Measurements from ENCODE around the gene DLX6.

Gene DLX6

GRCh38 chr7:97011536-97012364, 6.4 kb downstream of the DLX6 start:
- DNase-seq, result no peak

GRCh38 chr7:97012365-97013133, 7.2 kb downstream of the DLX6 start:
- no peak for DNase-seq

DNA sequence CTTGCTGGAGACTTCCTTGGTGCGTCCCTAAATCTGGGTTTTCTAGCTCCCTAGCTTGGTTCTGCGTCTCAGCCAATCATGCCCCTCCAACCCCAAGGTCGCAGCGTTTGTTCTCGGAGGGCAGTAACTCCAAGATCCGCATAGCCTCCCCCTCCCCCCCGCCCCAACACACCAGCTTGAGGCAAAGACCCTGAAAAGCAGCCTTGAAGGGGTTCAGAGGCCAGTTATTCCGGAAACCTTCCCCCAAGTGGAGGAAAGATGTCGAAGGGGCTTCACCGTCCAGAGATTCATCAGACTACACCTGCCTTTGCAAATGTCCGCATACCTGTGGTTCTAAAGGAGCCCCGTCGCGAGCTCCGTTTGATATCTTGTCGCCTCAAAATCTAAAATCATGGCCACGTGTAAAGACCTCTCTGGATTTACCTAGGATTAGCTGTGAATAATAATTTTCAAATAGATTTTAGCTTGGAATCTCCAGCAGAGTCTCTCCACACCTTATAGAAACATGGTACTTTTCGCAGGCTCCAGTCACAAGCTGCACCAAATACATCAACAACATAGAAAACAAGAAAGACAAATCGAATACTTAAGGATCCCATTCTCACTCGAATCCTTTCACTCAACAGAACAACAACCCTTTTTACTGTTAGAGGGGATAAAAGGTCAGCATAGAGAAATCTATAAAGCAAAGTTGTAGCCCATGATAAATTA, 7.9 kb downstream of the DLX6 start:
- no peak for DNase-seq

DNA sequence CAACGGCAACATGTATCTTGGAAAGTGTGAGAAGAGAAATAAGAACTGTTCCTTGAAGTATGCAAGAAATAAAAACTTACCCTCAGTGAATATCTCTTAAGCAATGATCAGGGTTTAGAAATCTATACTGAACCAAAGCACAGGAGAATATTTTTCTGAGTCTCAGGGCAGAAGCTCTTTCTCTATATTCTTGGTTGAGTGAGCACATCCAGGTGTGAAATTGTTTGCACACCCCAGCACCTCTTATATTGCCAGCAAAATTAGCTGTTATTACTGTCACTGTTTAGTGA, 8.4 kb downstream of the DLX6 start:
- DNase-seq, result no peak

DNA sequence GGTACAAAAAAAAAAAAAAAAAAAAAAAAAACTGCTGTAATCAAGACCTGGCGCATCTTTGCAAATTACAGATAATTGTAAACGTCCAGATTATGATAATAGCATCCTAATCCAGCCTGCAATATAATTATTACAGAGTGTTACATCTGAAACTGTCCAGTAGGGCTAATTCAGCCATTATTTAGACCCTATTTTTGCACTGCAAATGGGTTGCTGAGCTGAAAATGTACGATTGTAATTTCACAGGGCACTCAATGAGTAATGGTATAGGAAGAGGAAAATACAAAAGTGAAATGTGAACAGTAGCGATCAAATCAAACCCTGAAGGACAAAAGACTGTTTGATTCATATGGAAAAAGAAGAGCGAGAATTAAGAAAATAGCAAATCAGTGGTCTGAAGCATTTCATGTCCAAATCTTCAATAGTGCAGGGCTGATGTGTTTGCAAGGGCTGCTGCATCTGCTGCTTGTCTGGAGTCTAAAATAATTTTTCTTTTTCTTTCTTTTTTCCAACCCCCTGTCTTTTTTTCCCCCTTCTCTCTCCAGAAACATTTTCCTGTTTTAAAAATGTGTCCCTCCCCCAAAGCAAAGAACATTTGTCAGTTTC, 8.9 kb downstream of the DLX6 start:
- DNase-seq, result no peak

- no peak for DNase-seq
These were observed 9.9 kb downstream of the DLX6 start for GRCh38 chr7:97015279-97015678.

GRCh38 chr7:97015756-97016380, 10.5 kb downstream of the DLX6 start:
- DNase-seq, result no peak

DNA sequence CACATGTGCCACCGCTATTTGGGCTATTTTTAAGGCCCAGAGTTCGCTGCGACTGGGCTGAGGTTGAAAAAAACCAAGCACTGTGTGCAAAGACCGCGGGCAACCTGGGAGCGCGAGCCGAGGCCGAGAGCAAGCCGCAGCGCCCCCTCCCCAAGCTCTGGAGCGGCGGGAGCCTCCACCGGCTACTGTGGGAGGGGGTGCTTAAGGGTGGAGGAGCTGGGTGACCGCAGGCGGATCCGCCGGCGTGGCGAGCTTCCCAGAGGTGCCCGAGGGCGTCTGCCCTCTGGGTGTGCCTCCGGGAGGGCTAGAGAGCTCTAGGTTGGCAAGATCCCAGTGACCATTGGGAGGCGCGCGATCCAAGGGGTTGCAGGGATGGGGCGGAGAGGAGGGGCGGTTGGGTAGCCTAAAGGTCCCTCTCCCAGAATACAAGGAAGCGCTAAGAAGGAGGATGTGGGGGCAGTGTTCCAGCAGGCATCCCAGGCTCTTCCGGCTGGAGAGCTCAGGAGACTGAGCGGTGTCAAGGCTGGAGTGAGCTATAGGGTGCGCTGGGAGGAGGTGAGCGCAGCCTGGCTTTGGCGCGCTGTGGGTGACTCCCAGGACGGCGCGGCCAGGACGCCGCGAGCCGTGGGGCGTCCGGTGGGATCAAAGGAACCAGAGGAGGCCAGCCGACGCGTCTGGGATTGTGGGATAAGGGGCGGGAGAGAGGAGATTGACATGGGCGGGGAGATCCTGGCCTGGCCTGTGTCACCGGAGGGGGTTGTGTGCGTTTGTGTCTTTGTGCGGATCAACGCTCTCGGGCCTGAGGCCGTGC, 11.2 kb downstream of the DLX6 start:
- no peak for DNase-seq

DNA sequence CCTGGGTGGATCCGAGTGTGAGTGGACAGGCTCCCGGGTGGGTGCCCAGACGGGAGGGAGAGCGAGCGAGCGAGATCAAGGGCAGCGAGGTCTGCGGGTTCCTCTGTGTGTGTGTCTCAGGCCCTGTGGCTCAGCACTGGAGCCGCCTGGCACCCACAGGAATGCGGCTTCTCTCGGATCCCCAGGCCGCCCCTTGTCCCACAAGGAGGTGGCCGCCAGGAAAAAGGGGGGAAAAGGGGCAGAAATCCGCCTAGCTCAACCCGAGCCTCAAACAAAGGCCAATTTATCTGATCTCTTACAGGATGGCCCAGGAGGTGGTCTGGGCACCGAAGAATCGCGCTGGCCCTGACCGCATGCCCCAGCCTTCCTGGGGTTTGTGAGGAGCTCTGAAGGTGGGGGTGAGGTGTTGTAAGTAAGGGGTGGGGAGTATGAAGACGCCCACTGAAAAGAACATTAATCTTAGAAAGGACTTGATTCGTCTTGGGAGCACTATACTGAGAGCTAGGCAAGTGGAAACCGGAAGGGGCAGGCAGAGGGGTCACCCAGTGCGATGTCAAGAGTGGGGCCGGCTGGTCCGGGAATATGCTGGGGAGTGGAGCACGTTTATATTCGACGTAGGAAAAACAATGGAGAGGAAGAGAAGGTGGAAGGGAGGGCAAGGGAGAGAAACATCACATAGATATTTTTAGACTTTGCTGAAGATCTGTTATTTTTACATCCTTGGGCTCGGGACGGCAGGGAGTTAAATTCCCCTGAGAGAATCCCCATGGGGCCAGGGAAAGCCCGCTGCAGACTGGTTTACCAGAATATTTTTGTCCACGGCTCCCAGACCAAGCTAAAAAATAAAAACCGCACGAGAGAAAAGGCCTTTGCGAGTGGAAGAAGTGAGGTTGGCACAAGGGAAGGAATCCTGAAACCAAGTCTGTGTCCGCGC, 12.1 kb downstream of the DLX6 start:
- no peak for DNase-seq

GRCh38 chr7:97018126-97018601, 12.8 kb downstream of the DLX6 start:
- DNase-seq, result no peak

GRCh38 chr7:97018791-97019531, 13.6 kb downstream of the DLX6 start:
- DNase-seq, result no peak

GRCh38 chr7:97019710-97020225, 14.4 kb downstream of the DLX6 start:
- DNase-seq, result no peak

DNA sequence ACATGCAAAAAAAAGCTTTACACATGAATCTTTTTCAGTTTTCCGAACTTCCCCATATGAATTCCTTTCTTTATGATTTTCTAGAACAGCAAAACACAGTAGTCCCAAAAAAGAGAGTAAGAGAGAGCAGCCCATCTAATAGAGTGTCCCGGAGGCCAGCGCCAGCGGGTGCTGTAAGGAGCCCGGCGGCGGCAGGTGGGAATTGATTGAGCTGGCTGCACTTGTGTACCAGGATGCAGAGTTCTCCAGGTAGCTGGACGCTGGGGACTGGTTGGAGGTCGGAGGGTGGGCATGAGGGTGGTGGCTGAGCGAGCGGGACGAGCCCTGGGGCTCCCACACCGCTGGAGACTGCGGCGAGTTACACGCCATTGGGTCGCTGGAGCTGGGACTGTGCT, 15.2 kb downstream of the DLX6 start:
- no peak for DNase-seq

GRCh38 chr7:97020996-97021746, 15.8 kb downstream of the DLX6 start:
- no peak for DNase-seq

GRCh38 chr7:97021747-97022490, 16.6 kb downstream of the DLX6 start:
- no peak for DNase-seq

GRCh38 chr7:97022491-97023306, 17.3 kb downstream of the DLX6 start:
- DNase-seq, result no peak

Measured in fibroblast of skin of right biceps (primary cell).